Inflammatory macrophage (primary cell): ENCODE data around the gene BAG1.

Source experiments
- DNase-seq, 2 donors: peaks; one replicate each; pipeline ENCODE4 v3.0.0-alpha.2; 2020 to 2022
- total RNA-seq, 18 experiments: gene quantifications; one replicate each; lab custom pipeline; 2026; ENCODE audit warnings: mixed read lengths in 6 of 18, inconsistent platforms in 2 of 18; lab: John Stamatoyannopoulos, UW

Gene BAG1
- total RNA-seq: 50.8 to 131 (median 65.4) reads per million in 18 experiments

- DNase-seq: peak; percentile 100
These were observed at the start of gene BAG1, which contains the start of gene CHMP5 for GRCh38 chr9:33264473-33265177. Gene BAG1 (minus strand): TSS chr9:33264708. Gene CHMP5 (plus strand): TSS chr9:33265049. CDS start chr9:33265079, 30 bp downstream.

- DNase-seq: no peak
These were observed 47.4 kb upstream of the BAG1 start for GRCh38 chr9:33311953-33312352.

- no peak for DNase-seq
These were observed 46.2 kb upstream of the BAG1 start for GRCh38 chr9:33310748-33311147.

- DNase-seq: no peak
These were observed 45.4 kb upstream of the BAG1 start for GRCh38 chr9:33309903-33310302.

GRCh38 chr9:33307067-33307466 lies 42.6 kb upstream of the BAG1 start:
- no peak for DNase-seq

GRCh38 chr9:33306037-33306436 lies 41.5 kb upstream of the BAG1 start:
- no peak for DNase-seq

- DNase-seq: no peak
These were observed 39.9 kb upstream of the BAG1 start for GRCh38 chr9:33304362-33304761.

GRCh38 chr9:33300546-33300945 lies 36.0 kb upstream of the BAG1 start:
- no peak for DNase-seq

- DNase-seq: peak; percentile 76 to 87
These were observed 32.9 kb upstream of the BAG1 start for GRCh38 chr9:33297432-33297831.

GRCh38 chr9:33295571-33295970 lies 31.1 kb upstream of the BAG1 start:
- peak; percentile 10 to 34 for DNase-seq

GRCh38 chr9:33294670-33295432 lies 30.3 kb upstream of the BAG1 start:
- DNase-seq: no peak

- DNase-seq: no peak
These were observed 29.3 kb upstream of the BAG1 start for GRCh38 chr9:33293782-33294181.

GRCh38 chr9:33291901-33292300 lies 27.4 kb upstream of the BAG1 start:
- no peak for DNase-seq

- no peak for DNase-seq
These were observed 26.5 kb upstream of the BAG1 start for GRCh38 chr9:33291031-33291397.

GRCh38 chr9:33290247-33291030 lies 25.9 kb upstream of the BAG1 start, which contains the start of gene NFX1:
Gene NFX1 (plus strand): TSS chr9:33290516. CDS start chr9:33290573, 57 bp downstream.
- peak; percentile 99 for DNase-seq

- DNase-seq: no peak
These were observed 25.4 kb upstream of the BAG1 start for GRCh38 chr9:33289936-33290246.

- DNase-seq: peak; percentile 20 to 49
These were observed 25.0 kb upstream of the BAG1 start for GRCh38 chr9:33289496-33289895.

GRCh38 chr9:33288828-33289483 lies 24.4 kb upstream of the BAG1 start:
- DNase-seq: no peak

GRCh38 chr9:33288235-33288634 lies 23.7 kb upstream of the BAG1 start:
- DNase-seq: no peak

- peak; percentile 77 to 81 for DNase-seq
These were observed 22.6 kb upstream of the BAG1 start for GRCh38 chr9:33287087-33287490.

- DNase-seq: no peak
These were observed 21.0 kb upstream of the BAG1 start for GRCh38 chr9:33285502-33285901.

- DNase-seq: no peak
These were observed 13.0 kb upstream of the BAG1 start for GRCh38 chr9:33277484-33277883.

- no peak for DNase-seq
These were observed 9.4 kb upstream of the BAG1 start for GRCh38 chr9:33273972-33274328.
